T-helper 17 cell (primary cell): Measurements from ENCODE around the gene KRT81. TPM values are rescaled to one million over a fixed set of nuclear protein-coding genes. Genes with fewer than 3 reads are reported as not detected.
"Not testable (repeated sequence)": the region's sequence is repeated elsewhere in the genome, so short reads cannot be mapped to it uniquely, and the experiment has no call there.

Experiments
- ATAC-seq: fragments of 150-1000 bp; cut with Tn5 transposase; 2 replicates; pipeline ENCODE4 v1.10.0; 2021; ENCODE audit warnings: mild to moderate bottlenecking, moderate library complexity
- DNase-seq, 3 donors: peaks; one replicate each; pipeline versions ENCODE4 v3.0.0 to v3.0.0-alpha.2; 2020 to 2021
- H3K9me3 ChIP-seq: one replicate; pipeline ENCODE4 v1.7.0; 2013; ENCODE audit warnings: low read length, mild to moderate bottlenecking; ENCODE audit not compliant: control insufficient read depth, poor library complexity, severe bottlenecking
- H3K27ac Mint-ChIP-seq: one replicate; pipeline ENCODE4 v1.8.0; 2022; ENCODE audit warnings: mild to moderate bottlenecking, moderate library complexity, mixed read lengths
- H3K27me3 Mint-ChIP-seq: one replicate; pipeline ENCODE4 v1.8.0; 2022; ENCODE audit warnings: mixed read lengths
- H3K36me3 Mint-ChIP-seq: one replicate; pipeline ENCODE4 v1.8.0; 2022; ENCODE audit warnings: low read depth, mixed read lengths
- H3K4me1 Mint-ChIP-seq: one replicate; pipeline ENCODE4 v1.8.0; 2022; ENCODE audit warnings: mild to moderate bottlenecking, mixed read lengths
- H3K4me3 Mint-ChIP-seq: one replicate; pipeline ENCODE4 v1.8.0; 2022; ENCODE audit warnings: mild to moderate bottlenecking, moderate library complexity, mixed read lengths
- total RNA-seq, 4 donors: library from RNA in 2 of 4; stranded (reverse) in 2 of 4; gene quantifications; one replicate each; pipeline ENCODE4 v1.2.3 and lab custom pipeline; 2022 to 2026

Gene KRT81
- total RNA-seq, 2 donors from 2014 or later = not detected

GRCh38 chr12:52324153-52324444, 32.8 kb upstream of the KRT81 start:
- Mint-ChIP-seq H3K4me3 (no peak overlapping the region), H3K36me3 (no peaks in the 10 kb centered on the region), H3K4me1 (peaks cover 9% of the 10 kb centered on the region), H3K27me3 (peaks cover 59% of the 10 kb centered on the region), H3K27ac (no peak overlapping the region)
- DNase-seq = no peak
- no peaks in the 10 kb centered on the region for H3K9me3 ChIP-seq
- no peak for ATAC-seq

GRCh38 chr12:52323416-52324152, 32.2 kb upstream of the KRT81 start:
- no peak overlapping the region for H3K27ac Mint-ChIP-seq
- H3K27me3 Mint-ChIP-seq = peaks cover 56% of the 10 kb centered on the region
- no peaks in the 10 kb centered on the region for H3K36me3 Mint-ChIP-seq

GRCh38 chr12:52323001-52323400, 31.7 kb upstream of the KRT81 start:
- ATAC-seq = no peak
- Mint-ChIP-seq H3K36me3 (no peaks in the 10 kb centered on the region), H3K27me3 (peaks cover 62% of the 10 kb centered on the region), H3K4me1 (peaks cover 9% of the 10 kb centered on the region), H3K4me3 (no peak overlapping the region), H3K27ac (no peak overlapping the region)
- no peak for DNase-seq
- no peaks in the 10 kb centered on the region for H3K9me3 ChIP-seq

More at GRCh38 chr12:52323416-52324152, 32.2 kb upstream of the KRT81 start:
- DNase-seq = no peak
- Mint-ChIP-seq H3K4me1 (peaks cover 9% of the 10 kb centered on the region), H3K4me3 (no peak overlapping the region)
- ATAC-seq = no peak
- H3K9me3 ChIP-seq = no peaks in the 10 kb centered on the region

- peaks cover 2% of the 10 kb centered on the region for H3K4me1 Mint-ChIP-seq
- H3K9me3 ChIP-seq = no peaks in the 10 kb centered on the region
- DNase-seq (no peak), ATAC-seq (no peak)
- no peak overlapping the region for H3K27ac Mint-ChIP-seq
- peaks cover 62% of the 10 kb centered on the region for H3K27me3 Mint-ChIP-seq
- H3K4me3 Mint-ChIP-seq = no peak overlapping the region
- no peaks in the 10 kb centered on the region for H3K36me3 Mint-ChIP-seq
Observed at GRCh38 chr12:52322069-52322468, 30.7 kb upstream of the KRT81 start.

- Mint-ChIP-seq H3K4me1 (no peaks in the 10 kb centered on the region), H3K4me3 (no peak overlapping the region), H3K36me3 (no peaks in the 10 kb centered on the region), H3K27me3 (peaks cover 62% of the 10 kb centered on the region), H3K27ac (no peak overlapping the region)
- no peak for ATAC-seq
- no peaks in the 10 kb centered on the region for H3K9me3 ChIP-seq
- no peak for DNase-seq
Observed at GRCh38 chr12:52321418-52321817, 30.1 kb upstream of the KRT81 start.

GRCh38 chr12:52320784-52321400, 29.6 kb upstream of the KRT81 start, which contains the start of gene KRT83:
TSS of gene KRT83 (minus strand) at chr12:52321398. CDS start at chr12:52321335, 63 bp downstream.
- Mint-ChIP-seq H3K36me3 (no peaks in the 10 kb centered on the region), H3K4me1 (peaks cover 2% of the 10 kb centered on the region), H3K27me3 (peaks cover 62% of the 10 kb centered on the region), H3K4me3 (no peak within 1 kb of the TSS), H3K27ac (no peak within 1 kb of the TSS)
- ATAC-seq (no peak), DNase-seq (no peak)
- H3K9me3 ChIP-seq = no peaks in the 10 kb centered on the region

GRCh38 chr12:52319097-52319496, 27.8 kb upstream of the KRT81 start:
- Mint-ChIP-seq H3K27ac (no peak overlapping the region), H3K4me3 (no peak overlapping the region), H3K36me3 (no peaks in the 10 kb centered on the region), H3K27me3 (peaks cover 51% of the 10 kb centered on the region), H3K4me1 (peaks cover 8% of the 10 kb centered on the region)
- H3K9me3 ChIP-seq = no peaks in the 10 kb centered on the region
- ATAC-seq = no peak
- no peak for DNase-seq

GRCh38 chr12:52318241-52318990, 27.1 kb upstream of the KRT81 start:
- DNase-seq (no peak), ATAC-seq (no peak)
- Mint-ChIP-seq H3K27me3 (peaks cover 54% of the 10 kb centered on the region), H3K4me3 (no peak overlapping the region), H3K36me3 (peaks cover 2% of the 10 kb centered on the region), H3K4me1 (peaks cover 9% of the 10 kb centered on the region), H3K27ac (no peak overlapping the region)
- H3K9me3 ChIP-seq = no peaks in the 10 kb centered on the region

- peaks cover 54% of the 10 kb centered on the region for H3K27me3 Mint-ChIP-seq
- H3K4me1 Mint-ChIP-seq = peaks cover 13% of the 10 kb centered on the region
- no peak overlapping the region for H3K4me3 Mint-ChIP-seq
- H3K9me3 ChIP-seq = no peaks in the 10 kb centered on the region
- DNase-seq = no peak
- H3K27ac Mint-ChIP-seq = no peak overlapping the region
- ATAC-seq = no peak
- peaks cover 5% of the 10 kb centered on the region for H3K36me3 Mint-ChIP-seq
Observed at GRCh38 chr12:52317468-52318052, 26.2 kb upstream of the KRT81 start.

- H3K9me3 ChIP-seq = no peaks in the 10 kb centered on the region
- no peak for ATAC-seq
- H3K27me3 Mint-ChIP-seq = peaks cover 54% of the 10 kb centered on the region
- peaks cover 17% of the 10 kb centered on the region for H3K4me1 Mint-ChIP-seq
- no peak for DNase-seq
- peaks cover 7% of the 10 kb centered on the region for H3K36me3 Mint-ChIP-seq
- H3K4me3 Mint-ChIP-seq = no peak overlapping the region
- H3K27ac Mint-ChIP-seq = no peak overlapping the region
Observed at GRCh38 chr12:52316701-52317100, 25.4 kb upstream of the KRT81 start.

GRCh38 chr12:52316290-52316689, 25.0 kb upstream of the KRT81 start:
- Mint-ChIP-seq H3K4me3 (no peak overlapping the region), H3K4me1 (peaks cover 17% of the 10 kb centered on the region), H3K36me3 (peaks cover 7% of the 10 kb centered on the region), H3K27me3 (peaks cover 56% of the 10 kb centered on the region), H3K27ac (no peak overlapping the region)
- DNase-seq (no peak), ATAC-seq (no peak)
- H3K9me3 ChIP-seq = no peaks in the 10 kb centered on the region

GRCh38 chr12:52315721-52316120, 24.4 kb upstream of the KRT81 start:
- Mint-ChIP-seq H3K27me3 (peaks cover 59% of the 10 kb centered on the region), H3K4me1 (peaks cover 17% of the 10 kb centered on the region)
- not testable (repeated sequence) for ATAC-seq, H3K4me3 Mint-ChIP-seq, H3K27ac Mint-ChIP-seq, DNase-seq, H3K36me3 Mint-ChIP-seq, H3K9me3 ChIP-seq

GRCh38 chr12:52314511-52314910, 23.2 kb upstream of the KRT81 start:
- no peak for DNase-seq
- H3K27me3 Mint-ChIP-seq = peaks cover 59% of the 10 kb centered on the region

More at GRCh38 chr12:52314511-52314910, 23.2 kb upstream of the KRT81 start:
- Mint-ChIP-seq H3K4me1 (peaks cover 17% of the 10 kb centered on the region), H3K4me3 (no peak overlapping the region), H3K27ac (no peak overlapping the region), H3K36me3 (peaks cover 7% of the 10 kb centered on the region)
- no peak for ATAC-seq
- H3K9me3 ChIP-seq = no peaks in the 10 kb centered on the region
